GOT3 (cell line): ENCODE measurements around the gene CABLES1.
"Not testable (repeated sequence)": the region's sequence is repeated elsewhere in the genome, so short reads cannot be mapped to it uniquely, and the experiment has no call there.

Experiments
- DNase-seq: peaks from one replicate; lab custom pipeline; 2025; ENCODE audit warnings: mixed read lengths; lab: John Stamatoyannopoulos, UW

Gene CABLES1

DNA sequence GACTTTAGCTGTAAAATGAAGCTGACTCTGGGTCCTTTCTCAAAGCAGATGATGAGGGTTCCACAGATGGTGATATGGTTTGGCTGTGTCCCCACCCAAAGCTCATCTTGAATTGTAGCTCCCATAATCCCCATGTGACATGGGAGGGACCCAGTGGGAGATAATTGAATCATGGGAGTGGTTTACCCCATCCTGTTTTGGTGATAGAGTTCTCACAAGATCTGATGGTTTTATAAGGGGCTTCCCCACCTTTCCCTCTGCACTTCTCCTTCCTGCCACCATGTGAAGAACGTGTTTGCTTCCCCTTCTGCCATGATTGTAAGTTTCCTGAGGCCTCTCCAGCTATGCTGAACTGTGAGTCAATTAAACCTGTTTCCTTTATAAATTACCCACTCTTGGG, 133.8 kb downstream of the CABLES1 start:
- not testable (repeated sequence) for DNase-seq

DNA sequence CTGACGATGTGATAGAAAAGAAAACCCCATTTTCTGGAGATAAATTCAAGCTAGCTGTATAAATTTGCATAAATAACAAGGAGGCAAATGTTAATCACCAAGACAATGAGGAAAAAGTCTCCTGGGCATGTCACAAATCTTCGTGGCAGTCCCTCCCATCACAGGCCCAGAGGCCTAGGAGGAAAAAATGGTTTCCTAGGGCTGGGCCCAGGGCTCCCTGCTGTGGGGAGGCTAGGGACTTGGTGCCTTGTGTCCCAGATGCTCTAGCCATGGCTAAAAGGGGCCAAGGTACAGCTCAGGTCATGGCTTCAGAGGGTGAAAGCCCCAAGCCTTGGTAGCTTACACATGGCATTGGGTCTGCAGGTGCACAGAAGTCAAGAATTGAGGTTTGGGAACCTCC, 134.6 kb downstream of the CABLES1 start:
- DNase-seq = no peak

DNA sequence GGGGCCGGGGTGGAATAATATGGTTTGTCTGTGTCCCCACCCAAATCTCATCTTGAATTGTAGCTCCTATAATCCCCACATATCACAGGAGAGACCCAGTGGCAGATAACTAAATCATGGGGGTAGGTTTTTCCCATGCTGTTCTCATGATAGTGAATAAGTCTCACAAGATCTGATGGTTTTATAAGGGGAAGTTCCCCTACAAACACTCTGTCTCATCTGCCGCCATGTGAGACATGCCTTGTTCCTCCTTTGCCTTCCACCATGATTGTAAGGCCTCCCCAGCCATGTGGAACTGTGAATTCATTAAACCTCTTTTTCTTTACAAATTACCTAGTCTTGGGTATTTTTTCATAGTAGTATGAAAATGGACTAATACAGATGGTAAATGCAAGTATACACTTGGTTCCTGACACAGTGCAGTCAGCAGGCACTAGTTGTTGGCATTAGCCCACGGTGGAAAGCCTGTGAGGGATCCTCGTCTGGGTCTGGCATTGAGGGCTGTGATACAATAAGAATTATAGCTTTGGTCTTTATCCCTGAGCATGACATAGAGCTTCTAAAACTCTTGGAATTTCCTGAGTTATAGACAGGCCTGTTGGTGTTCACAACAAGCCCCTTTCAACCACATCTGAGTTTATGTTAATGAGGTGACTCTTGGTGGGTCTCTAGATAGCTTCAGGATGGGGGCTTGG, 135.8 kb downstream of the CABLES1 start:
- DNase-seq = no peak

DNA sequence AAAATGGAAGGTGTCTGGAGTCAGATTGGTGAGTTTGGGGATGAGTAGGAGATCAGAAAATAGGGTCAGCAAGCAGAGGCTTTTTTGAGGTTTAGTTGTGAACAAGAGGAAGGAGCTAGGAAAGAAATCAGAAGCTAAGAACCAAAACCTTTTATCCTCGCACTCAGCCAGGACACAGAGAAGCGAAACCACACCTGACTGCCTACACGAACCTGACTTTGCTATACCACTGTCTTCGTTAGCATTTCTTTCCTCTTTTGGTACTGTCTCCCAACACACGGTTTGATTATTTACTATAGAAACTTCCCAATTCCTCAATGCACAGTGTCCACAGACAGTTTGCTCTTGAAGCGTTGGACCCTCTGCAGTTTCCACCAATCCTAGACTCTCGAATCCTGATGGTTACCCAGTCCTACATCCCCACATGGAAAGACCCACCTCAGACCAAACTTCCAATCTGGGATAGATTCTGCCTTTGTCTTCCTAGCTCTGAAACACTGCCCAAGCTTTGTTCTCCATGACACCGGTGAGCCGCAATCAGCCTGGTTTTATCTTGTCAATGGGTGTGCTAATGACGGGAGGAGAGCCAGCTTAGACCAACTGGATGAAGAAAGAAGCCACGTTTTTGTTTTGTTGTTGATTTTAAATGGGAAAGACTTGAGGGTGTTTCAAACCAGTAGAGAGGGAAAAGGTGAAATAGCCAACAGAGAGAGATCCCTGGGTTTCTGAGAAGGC, 137.4 kb downstream of the CABLES1 start:
- DNase-seq = no peak

DNA sequence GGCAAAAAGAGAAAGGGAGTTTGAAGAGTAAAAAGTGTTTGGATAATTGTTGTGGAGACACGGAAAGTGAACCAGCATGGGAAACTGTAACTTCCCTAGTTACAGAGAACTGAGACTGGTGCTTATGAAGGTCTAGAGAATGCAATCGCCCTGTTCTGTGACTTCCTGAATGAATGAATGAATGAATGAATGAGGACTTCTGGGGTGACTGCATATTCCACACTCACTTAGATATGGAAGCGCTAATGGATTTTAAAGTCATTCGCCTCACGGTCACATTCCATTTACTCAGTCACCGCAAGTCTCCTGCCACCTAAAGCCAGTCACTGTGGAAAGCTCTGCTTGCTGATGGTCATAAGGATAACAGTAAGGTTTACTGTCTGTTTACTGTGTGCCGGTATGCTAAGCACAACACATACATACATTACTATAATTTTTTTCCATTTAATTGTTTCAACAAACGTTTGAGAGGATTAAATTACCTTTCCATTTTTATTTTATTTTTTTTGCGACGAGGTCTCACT, 138.2 kb downstream of the CABLES1 start:
- no peak for DNase-seq

DNA sequence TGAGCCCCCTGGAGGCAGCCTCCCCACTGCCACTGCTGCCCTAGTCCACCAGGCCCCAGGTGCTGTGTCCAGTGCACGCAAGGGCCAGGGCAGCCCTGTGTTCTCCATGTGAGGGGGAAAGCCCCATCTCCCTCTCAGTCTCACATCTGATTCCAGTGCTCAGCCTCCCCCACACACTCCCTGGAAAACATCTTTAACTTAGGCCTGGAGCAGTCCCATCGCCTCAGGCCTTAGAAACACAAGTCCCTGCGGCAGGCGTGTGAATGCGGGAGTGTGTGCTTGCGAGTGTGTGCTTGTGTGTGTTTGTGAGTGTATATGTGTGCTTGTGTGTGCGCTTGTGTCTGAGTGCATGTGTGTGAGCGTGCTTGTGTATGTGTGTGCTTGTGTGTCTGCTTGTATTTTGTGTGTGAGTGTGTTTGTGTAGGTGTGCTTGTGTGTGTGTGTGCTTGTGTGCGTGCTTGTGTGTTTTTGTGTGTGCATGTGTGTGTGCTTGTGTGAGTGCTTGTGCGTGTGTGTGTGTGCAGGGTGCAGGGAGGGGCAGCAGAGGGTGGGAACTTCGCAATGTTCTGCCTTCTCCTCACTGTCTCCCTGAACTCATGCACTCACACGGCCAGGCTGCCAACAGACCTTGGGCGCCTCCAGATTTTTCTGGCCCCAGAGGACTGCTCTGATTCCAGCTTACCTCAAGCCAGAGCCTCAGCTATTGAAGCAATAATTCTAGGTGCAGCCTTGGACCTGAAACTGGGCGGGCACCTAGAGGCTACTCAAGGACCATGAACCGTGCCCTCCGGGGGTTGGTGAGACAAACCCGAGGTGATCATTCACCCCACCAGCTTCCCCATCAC, 139.6 kb downstream of the CABLES1 start:
- DNase-seq = no peak

DNA sequence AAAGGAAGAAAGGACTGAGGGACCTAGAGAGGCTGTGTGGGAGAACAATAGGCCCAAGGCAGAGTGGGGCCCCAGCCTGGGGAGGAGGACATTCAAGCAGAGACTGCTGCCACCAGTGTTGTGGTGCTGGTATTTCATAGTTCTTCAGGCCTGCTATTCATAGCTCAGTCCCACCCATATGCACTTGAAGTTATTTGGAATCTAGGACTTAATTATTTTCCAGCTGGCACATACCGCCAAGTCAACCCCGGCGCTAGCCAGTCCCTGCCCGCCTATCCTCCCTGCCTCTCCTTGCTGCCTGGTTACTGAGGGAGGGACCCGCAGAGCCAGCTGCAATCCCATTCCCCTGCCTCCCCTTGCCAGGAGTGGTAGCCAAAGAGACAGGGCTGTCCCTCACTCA, 141.2 kb downstream of the CABLES1 start:
- DNase-seq = no peak

DNA sequence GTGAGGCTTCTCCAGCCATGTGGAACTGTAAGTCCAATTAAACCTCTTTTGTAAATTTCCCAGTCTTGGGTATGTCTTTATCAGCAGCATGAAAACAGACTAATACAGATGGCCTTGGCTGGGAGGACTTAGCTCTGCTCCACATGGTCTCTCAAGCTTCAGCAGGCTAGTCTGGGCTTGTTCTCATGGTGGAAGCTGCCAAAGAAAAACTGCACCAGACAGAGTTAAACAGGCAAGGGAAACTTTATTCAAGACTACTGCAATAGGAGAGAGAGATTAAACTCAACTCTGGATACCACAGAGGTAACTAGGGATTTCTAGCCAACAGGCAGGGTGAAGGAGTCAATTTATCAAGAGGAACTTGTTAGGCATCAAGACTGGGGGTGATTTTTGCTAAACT, 142.1 kb downstream of the CABLES1 start:
- no peak for DNase-seq

DNA sequence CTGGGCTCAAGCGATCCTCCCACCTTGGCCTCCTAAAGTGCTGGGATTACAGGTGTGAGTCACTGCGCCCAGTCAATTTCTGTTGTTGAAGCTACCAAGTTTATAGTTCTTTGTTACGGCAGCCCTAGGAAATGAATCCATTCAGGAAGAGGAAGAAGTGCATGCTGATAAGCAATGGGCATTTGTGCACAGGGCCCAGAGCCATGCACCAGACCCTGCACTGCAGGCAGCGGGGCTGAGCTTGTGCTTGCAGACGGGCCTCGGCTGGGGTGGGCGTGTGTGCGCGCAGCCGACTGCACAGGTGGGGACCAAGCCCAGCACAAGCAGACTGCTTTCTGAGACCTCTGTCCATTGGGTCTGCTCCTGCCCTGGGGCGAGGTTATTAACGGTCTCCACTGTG, 144.6 kb downstream of the CABLES1 start:
- DNase-seq = no peak

DNA sequence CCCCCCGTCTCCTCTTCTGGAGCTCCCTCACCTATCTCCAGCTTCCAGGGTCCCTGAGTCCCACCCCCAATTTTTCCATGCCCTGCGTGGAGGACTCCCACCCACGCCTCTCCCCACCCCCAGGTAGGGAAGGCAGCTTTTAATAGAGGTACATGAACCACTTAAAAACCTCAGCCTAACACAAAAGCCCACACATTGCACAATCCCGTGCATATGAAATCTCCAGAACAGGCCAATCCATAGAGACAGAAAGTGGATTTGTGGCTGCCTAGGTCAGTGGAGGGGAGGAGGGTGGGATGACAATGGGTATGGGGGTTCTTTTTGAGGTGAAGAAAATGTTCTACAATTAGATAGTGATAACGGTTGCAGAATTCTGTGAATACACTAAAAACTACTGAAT, 145.6 kb downstream of the CABLES1 start:
- no peak for DNase-seq

DNA sequence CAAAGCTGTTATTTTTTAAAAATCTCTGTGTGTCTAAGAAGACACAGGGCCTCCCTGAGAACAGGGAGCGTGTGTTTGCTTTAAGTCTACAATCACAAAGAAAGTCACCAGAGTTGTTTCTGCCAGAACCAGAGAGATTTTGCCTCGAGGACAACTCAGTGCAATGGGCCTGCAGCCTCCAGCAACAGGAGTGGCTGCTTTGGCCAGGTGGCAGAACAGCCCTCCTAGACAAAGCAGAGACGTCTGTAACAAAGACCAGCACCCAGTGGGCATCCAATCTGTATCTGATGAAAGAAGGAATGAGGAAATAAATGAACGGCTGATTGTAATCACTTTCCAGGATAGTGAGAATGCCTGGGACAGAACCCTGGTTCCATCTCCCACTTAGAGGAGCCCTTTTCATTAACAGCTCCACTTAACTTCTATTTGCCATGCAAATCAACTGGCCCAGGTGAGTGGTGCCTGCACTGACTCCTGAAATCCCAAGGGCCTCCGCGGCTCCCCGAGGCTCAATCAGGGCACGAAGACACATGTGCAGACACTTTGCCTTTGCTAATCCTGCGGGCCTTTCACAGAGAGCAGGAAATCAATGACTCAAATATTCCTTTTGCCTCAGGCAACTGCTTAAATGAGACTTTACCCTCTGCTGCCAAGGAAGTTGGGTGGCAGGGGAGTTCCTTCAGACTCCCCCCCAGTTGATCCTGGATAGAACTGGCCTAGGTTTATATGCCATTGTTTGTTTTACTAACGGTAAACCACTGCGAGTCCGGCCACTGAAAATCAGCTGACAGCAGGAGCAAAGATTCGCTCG, 146.5 kb downstream of the CABLES1 start:
- DNase-seq = peak; percentile 4

DNA sequence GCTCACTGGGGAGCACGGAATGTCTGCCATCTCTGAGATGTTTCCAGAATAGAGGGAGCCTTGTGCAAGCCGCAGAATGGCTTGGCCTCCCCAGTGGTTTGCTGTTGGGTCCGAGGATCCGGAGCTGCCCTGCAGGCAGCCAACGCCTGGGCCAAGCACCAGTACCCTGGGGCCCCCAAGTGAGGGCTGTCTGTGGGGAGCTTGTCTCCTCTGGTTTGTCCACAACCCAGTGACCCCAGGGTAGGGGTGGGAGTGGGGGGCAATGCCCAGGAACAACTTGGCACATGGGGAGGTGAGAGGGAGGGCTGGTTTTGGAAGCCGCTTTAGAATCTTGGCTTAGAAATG, 147.1 kb downstream of the CABLES1 start:
- no peak for DNase-seq

DNA sequence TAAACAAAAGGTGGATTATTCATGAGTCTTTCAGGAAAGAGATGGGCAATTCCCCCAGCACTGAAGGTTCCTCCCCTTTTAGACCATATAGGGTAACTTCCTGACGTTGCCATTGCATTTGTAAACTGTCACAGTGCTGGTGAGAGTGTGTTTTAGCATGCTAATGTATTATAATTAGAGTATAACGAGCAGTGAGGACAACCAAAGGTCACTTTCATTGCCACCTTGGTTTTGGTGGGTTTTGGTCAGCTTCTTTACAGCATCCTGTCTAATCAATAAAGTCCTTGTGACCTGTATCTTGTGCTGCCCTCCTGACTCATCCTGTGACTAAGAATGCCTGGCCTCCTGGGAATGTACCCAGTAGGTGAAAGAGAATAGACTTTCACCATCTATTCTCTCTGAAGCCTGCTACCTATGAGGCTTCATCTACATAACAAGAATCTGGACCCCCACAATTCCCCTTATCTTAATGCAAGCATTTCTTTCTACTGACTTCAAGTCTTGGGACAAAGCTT, 148.7 kb downstream of the CABLES1 start:
- no peak for DNase-seq

DNA sequence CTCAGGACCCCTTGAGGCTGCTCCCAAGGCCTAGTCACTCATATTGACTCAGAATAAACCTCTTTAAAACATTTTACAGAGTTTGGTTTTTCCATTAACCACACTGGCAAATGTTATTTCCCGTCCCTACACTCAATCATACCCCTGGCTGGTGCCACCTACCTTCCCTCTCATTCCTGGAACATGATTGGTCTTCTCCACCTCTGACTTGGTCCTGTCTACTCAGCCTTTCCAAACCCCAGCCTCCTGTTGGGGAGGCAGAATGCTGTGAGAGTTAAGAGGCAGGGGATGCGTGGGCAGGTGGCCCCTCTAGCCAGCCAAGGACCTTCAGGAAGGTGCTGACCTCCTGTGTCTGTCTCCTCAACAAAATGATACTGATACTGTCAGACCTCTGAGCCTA, 149.3 kb downstream of the CABLES1 start:
- DNase-seq = no peak

DNA sequence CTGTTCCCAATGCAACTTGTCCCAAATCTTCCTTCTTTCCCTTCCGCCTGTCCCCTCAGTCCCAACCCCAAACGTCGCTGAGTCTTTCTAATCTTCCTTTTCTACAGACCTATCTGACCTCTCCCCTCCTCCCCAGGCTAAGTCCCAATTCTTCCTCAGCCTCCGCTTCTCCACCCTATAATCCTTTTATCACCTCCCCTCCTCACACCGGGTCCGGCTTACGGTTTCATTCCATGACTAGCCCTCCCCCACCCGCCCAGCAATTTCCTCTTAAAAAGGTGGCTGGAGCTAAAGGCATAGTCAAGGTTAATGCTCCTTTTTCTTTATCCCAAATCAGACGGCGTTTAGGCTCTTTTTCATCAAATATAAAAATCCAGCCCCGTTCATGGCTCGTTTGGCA, 150.3 kb downstream of the CABLES1 start:
- not testable (repeated sequence) for DNase-seq

DNA sequence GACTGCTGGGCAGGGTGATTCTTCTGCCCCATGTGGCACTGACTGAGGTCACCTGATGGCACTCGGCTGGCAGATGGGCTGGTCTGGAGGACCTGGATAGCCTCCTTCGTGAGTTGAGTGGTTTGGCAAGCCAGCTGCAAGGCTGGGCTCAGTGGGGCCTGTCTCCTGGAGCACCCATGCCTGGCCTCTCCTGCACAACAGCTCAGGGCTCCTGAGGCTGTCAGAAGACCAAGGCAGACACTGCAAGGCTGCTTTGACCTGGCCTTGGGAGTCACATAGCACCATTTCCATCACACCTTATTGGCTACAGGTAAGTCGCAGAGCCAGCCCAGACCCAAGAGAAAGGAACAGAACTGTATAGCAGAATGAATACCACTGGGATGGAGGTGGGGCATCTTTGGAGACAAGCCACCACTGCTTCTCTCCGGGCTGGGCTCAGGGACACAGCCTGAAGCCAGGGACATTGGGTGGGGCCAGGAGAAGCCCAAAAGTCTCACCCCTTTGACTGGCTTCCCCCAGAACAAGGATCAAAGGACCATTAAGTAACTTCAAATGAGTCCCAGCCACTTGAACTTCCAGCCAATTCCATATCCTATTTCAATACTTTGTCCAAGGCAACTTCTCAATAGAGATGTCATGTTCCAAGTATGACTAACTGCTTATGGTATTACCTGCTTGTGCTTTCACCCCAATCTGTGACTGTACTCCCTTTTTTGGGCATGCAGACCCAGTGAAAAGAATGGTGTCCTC, 156.3 kb downstream of the CABLES1 start:
- no peak for DNase-seq

DNA sequence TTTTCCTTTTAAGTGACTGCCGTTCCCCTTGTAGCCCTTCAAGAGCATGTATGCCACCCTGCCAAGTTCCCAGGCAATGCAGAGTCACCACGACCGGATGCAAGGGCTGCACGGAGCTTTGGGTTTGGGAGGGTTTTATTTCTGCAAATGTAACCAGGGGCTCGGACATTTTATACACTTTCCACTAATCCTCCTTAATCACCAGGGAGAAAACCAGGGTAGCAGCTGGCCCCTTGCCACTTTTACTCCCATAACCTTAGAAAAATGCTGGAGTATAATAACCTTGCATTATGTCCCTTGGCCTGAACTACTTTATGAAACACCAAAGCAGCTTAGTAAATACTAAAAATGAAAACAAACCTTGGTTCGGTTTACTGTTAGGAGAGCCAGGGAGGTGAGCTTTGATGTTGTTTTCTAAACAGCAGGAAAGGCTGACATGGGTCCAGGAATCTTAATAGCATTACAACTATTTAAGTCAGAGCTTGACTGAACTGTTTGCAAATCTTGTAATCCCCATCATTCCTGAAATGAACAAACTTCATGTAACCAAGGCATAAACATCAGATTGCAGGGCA, 165.0 kb downstream of the CABLES1 start:
- no peak for DNase-seq

DNA sequence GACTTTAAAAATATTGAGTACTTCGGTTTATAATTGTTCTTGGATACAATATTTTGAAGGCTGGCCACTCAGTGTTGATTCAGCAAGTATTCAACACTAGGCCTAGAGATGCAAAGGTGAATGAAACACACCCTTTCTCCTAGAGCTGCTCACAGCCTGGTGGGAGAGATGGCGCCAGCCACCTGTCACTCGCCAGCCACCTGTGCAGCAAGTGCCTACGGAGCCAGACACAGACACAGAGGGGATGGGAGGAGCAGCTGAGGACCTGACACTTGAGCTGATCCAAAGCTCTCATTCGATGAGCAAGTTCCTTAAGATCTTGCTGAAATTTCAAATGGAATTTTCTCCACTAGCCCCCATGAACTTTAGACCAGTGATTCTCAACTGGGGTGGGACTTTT, 166.7 kb downstream of the CABLES1 start:
- no peak for DNase-seq

DNA sequence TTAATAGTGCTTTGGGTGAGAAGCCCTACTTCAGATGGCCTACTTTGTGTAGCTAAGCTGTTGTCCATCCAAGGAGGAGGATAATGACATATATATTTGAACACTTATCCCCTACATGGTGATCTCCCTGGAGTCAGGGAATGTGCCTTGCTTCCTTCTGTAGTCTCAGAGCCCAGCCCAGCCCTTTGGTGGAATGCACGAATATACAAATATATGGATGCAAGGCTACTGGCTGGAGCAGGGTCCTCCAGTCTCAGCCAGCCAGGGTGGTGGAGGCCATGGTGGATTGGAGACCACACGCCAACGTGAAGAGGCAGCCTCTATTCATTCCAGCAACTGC, 167.2 kb downstream of the CABLES1 start:
- DNase-seq = no peak

DNA sequence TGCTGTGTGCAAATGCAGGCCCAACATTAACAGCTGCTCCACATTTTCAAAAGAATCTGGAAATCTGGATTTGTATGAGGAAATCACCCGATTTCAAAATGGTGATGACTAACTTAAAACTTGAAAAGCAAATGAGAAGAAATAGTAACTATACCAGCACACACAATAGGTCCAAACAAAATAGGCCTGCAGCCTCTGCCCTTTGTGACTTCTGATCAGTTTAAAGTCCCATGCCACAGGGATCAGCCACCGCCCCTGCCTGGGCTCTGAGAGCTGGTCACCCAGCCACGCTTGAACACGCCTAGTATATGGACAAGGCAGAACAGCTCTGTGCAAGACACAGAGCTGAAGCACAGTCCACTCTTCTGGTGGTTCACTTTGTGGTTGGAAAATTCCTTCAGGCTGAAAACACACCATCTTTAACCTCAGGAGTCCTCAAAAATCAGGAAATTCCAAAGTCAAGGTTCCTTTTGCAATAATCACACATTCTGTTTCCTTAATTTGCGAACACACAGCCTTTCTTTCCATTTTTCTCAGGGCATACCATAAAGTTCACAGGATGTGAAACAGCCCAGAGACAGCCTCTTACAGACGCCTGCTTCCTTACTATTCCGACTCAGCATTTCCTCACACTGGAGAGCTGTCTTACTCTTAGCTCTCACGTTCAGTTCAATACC, 167.7 kb downstream of the CABLES1 start:
- DNase-seq = no peak
